Calu3 (cell line): ENCODE results near the gene RBM41. TPM values are rescaled to one million over a fixed set of nuclear protein-coding genes. Genes with fewer than 3 reads are reported as not detected.
A peak's percentile ranks its signal among the peaks of the same experiment; 100 is the strongest.
"Not testable (repeated sequence)": the region's sequence is repeated elsewhere in the genome, so short reads cannot be mapped to it uniquely, and the experiment has no call there.

Experiments
- Bru-seq: library from RNA; stranded (reverse); fragments of 400-500 nt; gene quantifications from one replicate; lab custom pipeline; 2021; lab: Mats Ljungman, UMichigan
- BruChase-seq, 2 experiments: library from RNA; stranded (reverse); fragments of 400-500 nt; gene quantifications; one replicate each; lab custom pipeline; 2021; lab: Mats Ljungman, UMichigan
- BruUV-seq: library from RNA; stranded (reverse); fragments of 400-500 nt; replicated peaks from 2 replicates; lab custom pipeline; 2021; lab: Mats Ljungman, UMichigan
- CTCF ChIA-PET: fragments of 300-600 bp; sonication (Branson Sonifier 250); formaldehyde crosslinking; loops from one replicate; lab custom pipeline; 2022; ENCODE audit warnings: antibody characterized with exemption; lab: Charles Lee
- DNase-seq: peaks from one replicate; pipeline ENCODE4 v3.0.0; 2022
- H3K27ac Mint-ChIP-seq: one replicate; pipeline ENCODE4 v1.8.0; 2022; ENCODE audit warnings: mixed read lengths; ENCODE audit not compliant: unreplicated experiment
- H3K27me3 Mint-ChIP-seq: one replicate; pipeline ENCODE4 v1.8.0; 2022; ENCODE audit warnings: mixed read lengths; ENCODE audit not compliant: unreplicated experiment
- H3K36me3 Mint-ChIP-seq: one replicate; pipeline ENCODE4 v1.8.0; 2022; ENCODE audit warnings: mild to moderate bottlenecking, moderate library complexity, mixed read lengths; ENCODE audit not compliant: insufficient read depth, unreplicated experiment
- H3K4me1 Mint-ChIP-seq: one replicate; pipeline ENCODE4 v1.8.0; 2022; ENCODE audit warnings: mild to moderate bottlenecking, low read depth, mixed read lengths; ENCODE audit not compliant: unreplicated experiment
- H3K4me3 Mint-ChIP-seq: one replicate; pipeline ENCODE4 v1.8.0; 2022; ENCODE audit warnings: mild to moderate bottlenecking, low read depth, moderate library complexity, mixed read lengths; ENCODE audit not compliant: unreplicated experiment
- H3K9me3 Mint-ChIP-seq: one replicate; pipeline ENCODE4 v1.8.0; 2022; ENCODE audit warnings: low read depth, mixed read lengths; ENCODE audit not compliant: unreplicated experiment
- CTCF ChIP-seq: fragments of 200-600 bp; IDR thresholded peaks from one replicate; pipeline ENCODE4 v1.8.0; 2022; ENCODE audit warnings: antibody characterized with exemption; ENCODE audit not compliant: unreplicated experiment
- intact Hi-C: fragments of 100-400 bp; cut with micrococcal nuclease; formaldehyde crosslinking; loops from one replicate; pipeline ENCODE4 v1.10.0; 2022; ENCODE audit not compliant: unreplicated experiment
- long read RNA-seq: library from polyadenylated mRNA; stranded (forward); transcript quantifications from one replicate; pipeline ENCODE4 v2.0.0, GENCODE V29; 2022
- total RNA-seq: library from RNA; stranded (reverse); gene quantifications from 2 replicates; pipeline ENCODE4 v1.2.3, GENCODE V29; 2022

The RBM41 gene
- 36.0 and 41.1 TPM in 2 replicates for total RNA-seq
- Bru-seq, nascent RNA, result percentile 89 among the genes with signal in this experiment
- percentile 89 among the genes with signal in this experiment for BruChase-seq, experiment 1, labeled RNA remaining after a 6-hour chase
- percentile 86 among the genes with signal in this experiment for BruChase-seq, experiment 2, labeled RNA remaining after a 2-hour chase
- long read RNA-seq, transcript RBM41-201 (7 exons, 1,662 nt), result major isoform, 5 of 21 reads
- long read RNA-seq, partial matches to known transcripts, result 4 of 21 reads
- long read RNA-seq, other reads (novel, unspliced or antisense), result 12 of 21 reads

DNA sequence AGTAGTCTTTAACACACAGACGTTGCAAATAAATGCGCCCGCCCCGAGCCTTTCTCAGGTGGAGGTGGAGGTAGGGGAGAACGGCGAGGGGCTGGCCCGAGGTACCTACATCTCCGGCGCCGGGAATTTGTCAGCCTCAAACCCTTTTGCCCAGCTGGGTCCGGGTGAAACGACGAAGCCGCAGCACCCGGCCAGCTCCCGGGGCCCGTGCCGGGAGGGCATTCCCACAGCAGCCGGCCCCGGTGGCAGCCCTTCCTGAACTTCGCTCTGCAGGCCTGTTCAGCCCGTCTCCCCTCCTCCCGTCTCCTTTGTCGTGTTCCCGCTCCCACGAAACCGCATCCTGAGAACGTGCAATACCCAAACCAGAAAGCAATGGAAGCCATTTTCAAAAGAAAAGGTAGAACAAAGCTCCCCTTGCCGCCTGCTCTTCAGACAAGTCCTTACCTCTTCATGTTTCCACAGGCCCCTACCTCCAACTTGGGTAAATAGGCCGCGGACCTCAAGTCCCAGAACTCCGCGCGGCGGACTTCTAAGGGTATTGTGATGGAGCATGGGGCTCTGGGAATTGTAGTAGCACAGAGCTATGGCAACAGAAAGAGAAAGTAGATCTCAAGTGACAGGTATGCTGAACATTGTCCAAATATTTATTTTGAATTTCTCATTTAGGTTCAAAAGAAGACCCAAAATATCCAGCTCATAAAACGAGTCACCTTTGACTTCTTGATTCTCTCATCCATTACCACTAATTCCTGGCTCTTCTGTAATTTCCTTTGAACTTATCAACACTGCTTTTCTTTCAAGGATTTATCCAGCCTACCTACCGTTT, at the start of gene RBM41:
Gene RBM41 (minus strand): TSS at position 501 of the 826 bp plus-strand sequence. CDS start 49 bp downstream, at position 452.
- intact Hi-C loops, result loop anchor here (5.0 kb wide), 1 partner anchor 84 kb away; no protein-coding TSS in a partner anchor
- H3K4me1 Mint-ChIP-seq, result peaks cover 38% of the 10 kb centered on the region
- no TSS peak for BruUV-seq
- CTCF ChIA-PET, result interaction anchor here (0.6 to 0.9 kb wide), 2 partner anchors 16 to 37 kb away, joined by 3 to 4 read pairs; no protein-coding TSS in a partner anchor
- peaks cover 30% of the 10 kb centered on the region for H3K36me3 Mint-ChIP-seq
- no peaks in the 10 kb centered on the region for H3K27me3 Mint-ChIP-seq
- no peak for TF ChIP-seq CTCF
- H3K27ac Mint-ChIP-seq, result peak within 1 kb of the TSS; percentile 89
- DNase-seq, result peak; percentile 71
- H3K9me3 Mint-ChIP-seq, result no peaks in the 10 kb centered on the region
- H3K4me3 Mint-ChIP-seq, result peak within 1 kb of the TSS; percentile 92

GRCh38 chrX:107168257-107168656, 49.6 kb upstream of the RBM41 start:
- no peaks in the 10 kb centered on the region for H3K4me1 Mint-ChIP-seq
- CTCF ChIA-PET, result no interaction called here
- H3K27ac Mint-ChIP-seq, result no peak overlapping the region
- no peaks in the 10 kb centered on the region for H3K36me3 Mint-ChIP-seq
- BruUV-seq, result no TSS peak
- no peaks in the 10 kb centered on the region for H3K27me3 Mint-ChIP-seq
- TF ChIP-seq CTCF, result no peak
- intact Hi-C loops, result no loop called here
- no peaks in the 10 kb centered on the region for H3K9me3 Mint-ChIP-seq
- H3K4me3 Mint-ChIP-seq, result no peak overlapping the region
- DNase-seq, result no peak

DNA sequence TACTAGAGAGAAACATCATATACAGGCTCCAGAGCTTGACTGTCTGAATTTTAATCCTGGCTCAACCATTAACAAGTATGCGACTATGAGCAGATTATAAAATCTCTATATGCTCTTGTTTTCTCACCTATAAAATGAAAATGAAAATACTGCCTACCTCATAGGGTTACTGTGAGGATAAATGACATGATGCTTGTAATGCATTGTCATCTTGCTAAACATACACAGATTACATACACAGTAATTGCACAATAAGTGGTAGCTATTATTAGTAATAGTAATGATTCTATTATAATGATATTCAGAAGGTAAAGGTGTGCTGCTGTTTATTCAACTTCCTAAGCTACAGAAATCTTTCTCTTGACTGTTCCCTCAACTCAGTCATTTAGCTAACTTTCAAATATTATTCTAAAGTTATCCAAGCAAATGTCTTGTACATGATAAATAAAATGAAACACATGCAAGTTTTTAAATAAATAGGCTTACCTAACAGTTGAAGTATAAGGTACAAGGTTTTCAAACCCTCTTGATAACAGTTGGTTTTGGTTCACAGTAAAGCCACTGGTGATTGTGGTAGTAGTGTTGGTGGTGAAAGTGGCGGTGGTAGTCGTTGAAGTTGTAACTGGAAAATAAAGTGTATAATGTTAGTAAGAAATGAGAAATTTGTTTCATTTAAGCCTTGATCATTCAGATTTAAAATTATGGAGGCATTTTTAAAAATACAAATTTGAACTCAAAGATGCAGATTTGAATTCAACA, 48.7 kb upstream of the RBM41 start:
- Mint-ChIP-seq H3K4me1 (no peaks in the 10 kb centered on the region), H3K9me3 (no peaks in the 10 kb centered on the region), H3K4me3 (no peak overlapping the region), H3K27ac (no peak overlapping the region), H3K27me3 (no peaks in the 10 kb centered on the region), H3K36me3 (no peaks in the 10 kb centered on the region)
- no TSS peak for BruUV-seq
- no peak for DNase-seq
- intact Hi-C loops, result no loop called here
- CTCF ChIA-PET, result no interaction called here
- TF ChIP-seq CTCF, result no peak

- H3K27me3 Mint-ChIP-seq, H3K9me3 Mint-ChIP-seq, H3K4me3 Mint-ChIP-seq, H3K4me1 Mint-ChIP-seq, H3K36me3 Mint-ChIP-seq, H3K27ac Mint-ChIP-seq, intact Hi-C loops, DNase-seq, BruUV-seq, CTCF ChIA-PET: not testable (repeated sequence)
These were observed 39.0 kb upstream of the RBM41 start for GRCh38 chrX:107157618-107158017.

DNA sequence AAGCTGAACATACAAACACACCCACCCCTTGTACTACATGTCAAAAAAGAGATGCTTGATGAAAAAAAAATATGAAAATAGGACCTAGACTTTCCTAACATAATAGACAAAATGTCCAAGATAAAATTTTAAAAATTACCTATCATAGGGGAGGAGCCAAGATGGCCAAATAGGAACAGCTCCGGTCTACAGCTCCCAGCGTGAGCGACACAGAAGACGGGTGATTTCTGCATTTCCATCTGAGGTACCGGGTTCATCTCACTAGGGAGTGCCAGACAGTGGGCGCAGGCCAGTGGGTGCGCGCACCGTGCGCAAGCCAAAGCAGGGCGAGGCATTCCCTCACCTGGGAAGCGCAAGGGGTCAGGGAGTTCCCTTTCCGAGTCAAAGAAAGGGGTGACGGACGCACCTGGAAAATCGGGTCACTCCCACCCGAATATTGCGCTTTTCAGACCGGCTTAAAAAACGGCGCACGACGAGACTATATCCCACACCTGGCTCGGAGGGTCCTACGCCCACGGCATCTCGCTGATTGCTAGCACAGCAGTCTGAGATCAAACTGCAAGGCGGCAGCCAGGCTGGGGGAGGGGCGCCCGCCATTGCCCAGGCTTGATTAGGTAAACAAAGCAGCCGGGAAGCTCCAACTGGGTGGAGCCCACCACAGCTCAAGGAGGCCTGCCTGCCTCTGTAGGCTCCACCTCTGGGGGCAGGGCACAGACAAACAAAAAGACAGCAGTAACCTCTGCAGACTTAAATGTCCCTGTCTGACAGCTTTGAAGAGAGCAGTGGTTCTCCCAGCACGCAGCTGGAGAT, 37.2 kb upstream of the RBM41 start:
- BruUV-seq, intact Hi-C loops, DNase-seq: not testable (repeated sequence)

More for the DNA sequence above, 37.2 kb upstream of the RBM41 start:
- H3K36me3 Mint-ChIP-seq, H3K27ac Mint-ChIP-seq, H3K4me1 Mint-ChIP-seq, H3K9me3 Mint-ChIP-seq, H3K27me3 Mint-ChIP-seq: not testable (repeated sequence)
- CTCF ChIA-PET, result interaction anchor here (0.7 to 0.9 kb wide), 3 partner anchors 37 to 153 kb away, joined by 3 to 4 read pairs (median 3); partner anchors contain the start of genes DNAAF6, NUP62CL and RBM41
- H3K4me3 Mint-ChIP-seq, result peak overlapping the region; percentile 71
